Heart left ventricle (tissue), 13 donors: ENCODE measurements around the gene CFAP206.

Experiments
- POLR2A ChIP-seq, 2 donors: fragments of 450-650 bp; IDR thresholded peaks; one replicate each; pipeline ENCODE4 v1.6.1; 2017; ENCODE audit warnings: antibody characterized with exemption in 2 of 2, mild to moderate bottlenecking in 2 of 2, moderate library complexity in 2 of 2
- TF ChIP-seq, protein P1 (sequence below), 12 donors: fragments of 200-600 bp; sonication (generic) in 4 of 12; IDR thresholded peaks; one replicate each; pipeline versions ENCODE4 v1.5.0 to v1.8.0; 2018 to 2022; ENCODE audit warnings: antibody characterized with exemption in 12 of 12, mild to moderate bottlenecking in 5 of 12
- donor health status: ischemic (EF 13 %, LVEDD 7.1; RV severe dilation, severe dysfunction).
- donor health status: DM: no; HTN: yes; CAD: no.
- donor health status: DM: no; HTN: no; CAD: no.
- donor health status: ischemic (EF 25% LVEDD 6.9; RV normal size, moderate dysfunction).
- donor health status: ischemic (EF 25% LVEDD 5.7; RV mildly dilated, moderate dysfunction).
- donor health status: ischemic (EF 35%, LVEDD 5.7; RV mildly dilated, moderate dysfunction).
- donor health status: nonischemic (EF 11% LVEDD 7.7; RV severe dilation, severe dysfunction).
- donor health status: DM: yes; HTN: yes; CAD: no.
- donor health status: PGD.
- donor health status: ischemic (EF 29% LVEDD 5.4; RV normal size, mild dysfunction).
- donor health status: nonischemic (EF 23%, LVEDD 6.1; RV moderate dilation, normal function).

DNA sequence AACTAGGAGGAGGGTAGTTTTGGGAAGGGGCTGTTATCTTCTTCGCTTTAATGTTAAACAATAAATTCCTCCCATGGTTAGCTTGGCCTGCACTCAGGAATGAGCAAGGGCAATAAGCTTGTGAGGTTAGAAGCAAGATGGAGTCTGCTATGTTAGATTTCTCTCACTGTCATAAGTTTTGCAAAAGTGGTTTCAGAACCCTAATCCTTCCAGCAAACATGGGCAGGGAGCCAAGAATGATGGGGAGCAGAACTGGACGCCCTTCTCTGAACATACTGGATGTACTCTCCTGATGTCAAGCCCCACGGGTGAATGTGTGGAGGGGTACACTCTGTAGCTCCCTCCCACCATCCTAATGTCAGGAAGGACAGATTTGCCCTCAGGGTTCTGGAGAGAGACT is 40.9 kb upstream of the CFAP206 start:
- TF ChIP-seq, protein P1, sequence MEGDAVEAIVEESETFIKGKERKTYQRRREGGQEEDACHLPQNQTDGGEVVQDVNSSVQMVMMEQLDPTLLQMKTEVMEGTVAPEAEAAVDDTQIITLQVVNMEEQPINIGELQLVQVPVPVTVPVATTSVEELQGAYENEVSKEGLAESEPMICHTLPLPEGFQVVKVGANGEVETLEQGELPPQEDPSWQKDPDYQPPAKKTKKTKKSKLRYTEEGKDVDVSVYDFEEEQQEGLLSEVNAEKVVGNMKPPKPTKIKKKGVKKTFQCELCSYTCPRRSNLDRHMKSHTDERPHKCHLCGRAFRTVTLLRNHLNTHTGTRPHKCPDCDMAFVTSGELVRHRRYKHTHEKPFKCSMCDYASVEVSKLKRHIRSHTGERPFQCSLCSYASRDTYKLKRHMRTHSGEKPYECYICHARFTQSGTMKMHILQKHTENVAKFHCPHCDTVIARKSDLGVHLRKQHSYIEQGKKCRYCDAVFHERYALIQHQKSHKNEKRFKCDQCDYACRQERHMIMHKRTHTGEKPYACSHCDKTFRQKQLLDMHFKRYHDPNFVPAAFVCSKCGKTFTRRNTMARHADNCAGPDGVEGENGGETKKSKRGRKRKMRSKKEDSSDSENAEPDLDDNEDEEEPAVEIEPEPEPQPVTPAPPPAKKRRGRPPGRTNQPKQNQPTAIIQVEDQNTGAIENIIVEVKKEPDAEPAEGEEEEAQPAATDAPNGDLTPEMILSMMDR (IDR thresholded peaks at IDR 0.05) = no peak
- no peak for TF ChIP-seq POLR2A (IDR thresholded peaks at IDR 0.05)
